Epithelial cell of proximal tubule (primary cell): Measurements from ENCODE around the gene GPRC5B. TPM values are rescaled to one million over a fixed set of nuclear protein-coding genes. Genes with fewer than 3 reads are reported as not detected.

Experiments used
- DNase-seq: peaks from one replicate; pipeline ENCODE4 v3.0.0-alpha.2; 2011; ENCODE audit warnings: low read depth
- H3K4me3 ChIP-seq: 2 replicates; pipeline ENCODE4 v1.5.1; 2011; ENCODE audit warnings: low read depth, mild to moderate bottlenecking, low read length
- CTCF ChIP-seq: conservative IDR thresholded peaks from 2 replicates; pipeline ENCODE4 v1.5.1; 2012; ENCODE audit warnings: low read depth, mild to moderate bottlenecking, low read length
- total RNA-seq: library from RNA; depleted of rRNA; stranded (reverse); fragments of >200 nt; gene quantifications from 2 replicates; pipeline ENCODE4 v1.2.3, GENCODE V29; 2015

GPRC5B gene
- total RNA-seq, 1 donor from 2014 or later = 9.9 TPM

GRCh38 chr16:19863990-19864389 lies 20.7 kb downstream of the GPRC5B start:
- no peak overlapping the region for H3K4me3 ChIP-seq
- no peak for TF ChIP-seq CTCF
- no peak for DNase-seq

DNA sequence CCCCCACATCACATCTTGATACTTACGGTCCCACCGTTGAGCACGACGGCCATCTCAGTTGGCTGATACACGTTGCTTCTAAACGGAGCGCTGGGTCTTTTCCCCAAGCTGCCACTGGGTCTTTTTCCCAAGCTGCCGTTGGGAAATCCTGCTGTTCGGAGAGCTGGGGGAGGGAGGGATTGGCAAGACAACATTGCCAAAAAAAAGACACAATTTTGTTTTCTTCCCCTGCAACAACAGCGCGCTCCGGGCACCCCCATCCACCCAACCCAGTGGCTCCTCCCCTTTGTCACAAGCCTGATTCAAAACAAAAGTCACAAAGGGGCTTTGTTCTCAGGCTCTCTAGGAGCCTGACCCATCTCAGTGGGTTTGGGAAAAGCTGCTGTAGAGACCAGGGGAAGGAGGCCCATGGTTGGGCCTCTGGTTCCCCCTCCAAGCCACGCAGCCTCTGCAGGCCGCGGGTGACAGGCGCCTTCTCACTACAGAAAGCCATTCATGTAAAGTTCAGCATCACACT lies 22.8 kb downstream of the GPRC5B start:
- no peak for DNase-seq
- no peak for TF ChIP-seq CTCF
- no peak overlapping the region for H3K4me3 ChIP-seq

- DNase-seq = no peak
- H3K4me3 ChIP-seq = no peak overlapping the region
- no peak for TF ChIP-seq CTCF
These were observed 23.5 kb downstream of the GPRC5B start for GRCh38 chr16:19861133-19861532.

DNA sequence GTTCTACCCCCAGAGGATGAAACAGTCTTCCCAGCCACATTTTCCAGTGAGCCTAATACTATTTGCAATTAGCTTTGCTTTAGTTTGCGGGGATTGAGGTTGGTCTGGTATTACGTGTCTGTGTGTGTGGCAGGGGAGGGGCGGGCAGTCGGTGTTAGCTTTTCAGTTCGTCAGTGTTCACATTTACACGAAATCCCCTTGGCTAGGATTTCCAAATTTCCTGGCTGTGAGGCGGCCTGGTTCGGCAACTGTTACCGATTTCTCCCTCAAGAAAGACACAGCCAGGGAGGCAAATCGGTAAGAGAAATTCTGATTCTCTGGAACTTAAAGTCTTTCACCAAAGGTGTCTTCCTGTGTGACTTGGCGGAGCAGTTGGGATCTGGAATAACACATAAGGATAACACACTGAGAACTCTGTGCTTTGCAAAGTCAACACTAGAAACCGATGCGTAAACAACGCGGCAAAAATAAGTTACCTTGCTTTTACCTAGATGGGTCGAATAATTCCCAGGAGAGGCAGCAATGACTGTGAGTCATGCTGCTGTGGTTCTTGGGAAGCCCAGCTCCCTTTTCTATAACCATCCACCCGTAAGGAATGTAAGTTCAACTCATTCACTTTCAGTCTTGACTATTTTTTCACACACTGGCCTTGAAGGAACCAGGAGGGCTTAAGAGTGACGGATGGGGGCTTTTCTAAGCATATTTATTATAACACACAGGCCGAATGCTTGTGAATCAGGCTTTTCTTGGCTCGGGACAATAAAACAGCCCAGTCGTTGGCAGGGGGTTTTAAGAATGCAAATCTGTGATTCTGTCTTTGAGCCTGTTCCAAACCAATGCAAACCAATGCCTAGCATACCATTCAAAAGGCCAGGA lies 24.2 kb downstream of the GPRC5B start:
- H3K4me3 ChIP-seq = no peak overlapping the region
- peak; percentile 77 for DNase-seq
- no peak for TF ChIP-seq CTCF

DNA sequence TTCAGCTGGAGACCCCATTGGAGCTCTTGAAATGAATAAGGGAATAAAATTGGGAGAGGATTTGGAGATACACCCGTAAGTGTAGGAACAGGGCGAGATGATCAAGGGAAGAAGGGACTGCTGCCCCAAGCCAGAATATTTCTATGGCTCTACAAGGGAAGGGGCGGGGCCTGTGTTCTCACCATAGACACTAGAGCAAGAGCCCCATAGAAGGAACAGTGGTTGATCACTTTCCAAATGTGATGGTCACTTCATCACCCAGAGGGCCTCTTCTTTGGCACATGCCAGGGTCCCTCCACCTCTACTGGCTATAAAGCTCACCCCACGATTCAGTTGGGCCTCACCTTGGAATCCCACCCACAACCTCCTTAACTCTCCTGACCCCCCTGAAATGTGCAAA lies 25.0 kb downstream of the GPRC5B start:
- no peak for TF ChIP-seq CTCF
- DNase-seq = no peak
- no peak overlapping the region for H3K4me3 ChIP-seq

DNA sequence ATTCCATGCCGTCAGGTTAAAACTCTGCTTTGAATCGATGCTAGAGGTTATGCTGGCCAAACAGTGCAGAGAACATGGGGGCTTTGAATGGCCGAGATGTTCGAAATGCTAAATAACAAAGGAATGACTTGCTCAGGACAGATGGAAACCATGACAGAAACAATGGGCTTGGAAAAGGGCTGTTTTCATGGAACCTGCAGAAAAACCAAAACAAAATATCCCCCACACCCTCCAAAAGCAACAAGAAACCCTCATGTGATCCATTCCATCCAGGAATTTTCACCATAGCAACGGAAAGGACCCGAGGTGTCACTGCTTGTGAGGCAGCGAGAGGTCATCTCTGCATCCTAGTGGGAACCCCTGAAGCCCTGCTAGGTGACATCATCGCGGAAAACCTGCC lies 25.5 kb downstream of the GPRC5B start:
- no peak overlapping the region for H3K4me3 ChIP-seq
- no peak for TF ChIP-seq CTCF
- no peak for DNase-seq
